SU-DHL-6 (cell line): ENCODE results near the gene RGS6.

Experiments
- H2AFZ ChIP-seq: fragments of 200-600 bp; sonication (generic); 2 replicates; pipeline ENCODE4 v1.6.1; 2014; ENCODE audit warnings: low read depth, mild to moderate bottlenecking, moderate library complexity, mixed read lengths, antibody characterized with exemption, low read length; ENCODE audit not compliant: severe bottlenecking
- H3F3A ChIP-seq: fragments of 200-600 bp; shearing (Covaris generic); 2 replicates; pipeline ENCODE4 v1.6.0; 2016; ENCODE audit warnings: antibody characterized with exemption, mild to moderate bottlenecking; ENCODE audit not compliant: insufficient read depth
- H3K27ac ChIP-seq: fragments of 200-600 bp; sonication (generic); 2 replicates; pipeline ENCODE4 v1.5.1; 2016; ENCODE audit warnings: low read depth, mild to moderate bottlenecking, low read length, moderate library complexity, mixed read lengths
- H3K27me3 ChIP-seq: fragments of 200-600 bp; sonication (generic), shearing (Covaris generic); 2 replicates; pipeline ENCODE4 v1.6.0; 2014; ENCODE audit warnings: mild to moderate bottlenecking, low read length
- H3K36me3 ChIP-seq: fragments of 200-600 bp; sonication (generic); 2 replicates; pipeline ENCODE4 v1.6.1; 2014; ENCODE audit warnings: mild to moderate bottlenecking, low read length, mixed read lengths
- H3K4me2 ChIP-seq: fragments of 300-600, 200-600 bp; shearing (Covaris generic), sonication (generic); 2 replicates; pipeline ENCODE4 v1.6.0; 2014; ENCODE audit warnings: low read length, low read depth, mild to moderate bottlenecking; ENCODE audit not compliant: poor library complexity, severe bottlenecking
- H3K4me3 ChIP-seq: fragments of 200-600 bp; sonication (generic); 2 replicates; pipeline ENCODE4 v1.5.1; 2014; ENCODE audit warnings: antibody characterized with exemption, low read length, mild to moderate bottlenecking, mixed read lengths; ENCODE audit not compliant: insufficient read depth, poor library complexity, severe bottlenecking
- H3K79me2 ChIP-seq: fragments of 200-600 bp; sonication (generic); 2 replicates; pipeline ENCODE4 v1.6.1; 2014; ENCODE audit warnings: mild to moderate bottlenecking, low read length, moderate library complexity; ENCODE audit not compliant: insufficient read depth
- H3K9ac ChIP-seq: fragments of 200-600 bp; sonication (generic); 2 replicates; pipeline ENCODE4 v1.7.0; 2014; ENCODE audit warnings: mild to moderate bottlenecking, low read length
- H3K9me2 ChIP-seq: fragments of 200-600 bp; sonication (generic); replicated peaks from 2 replicates; pipeline ENCODE4 v1.6.1; 2014; ENCODE audit warnings: low read length; ENCODE audit not compliant: insufficient read depth
- H3K9me3 ChIP-seq: fragments of 200-600 bp; sonication (generic); 2 replicates; pipeline ENCODE4 v1.6.1; 2014; ENCODE audit warnings: low read length, mixed read lengths; ENCODE audit not compliant: insufficient read depth
- H4K20me1 ChIP-seq: fragments of 200-600 bp; sonication (generic); 2 replicates; pipeline ENCODE4 v1.6.1; 2014; ENCODE audit warnings: low read depth, mild to moderate bottlenecking, antibody characterized with exemption, low read length, moderate library complexity, mixed read lengths
- EZH2phosphoT487 ChIP-seq: fragments of 200-600 bp; sonication (generic), shearing (Covaris generic); conservative IDR thresholded peaks from 2 replicates; pipeline ENCODE4 v1.6.1; 2018; ENCODE audit warnings: mild to moderate bottlenecking, antibody characterized with exemption, low read length, moderate library complexity, mixed read lengths
- TF ChIP-seq, protein P1 (sequence below): fragments of 200-600 bp; sonication (generic); IDR thresholded peaks from one replicate; pipeline ENCODE4 v1.5.1; 2017; ENCODE audit warnings: antibody characterized with exemption, mild to moderate bottlenecking, low read length, moderate library complexity; ENCODE audit not compliant: insufficient read depth, poor library complexity, severe bottlenecking

RGS6 gene

GRCh38 chr14:72499746-72500145 lies 567.5 kb downstream of the RGS6 start:
- no peaks in the 10 kb centered on the region for H3K36me3 ChIP-seq
- H3K4me2 ChIP-seq = no peak overlapping the region
- no peaks in the 10 kb centered on the region for H3K79me2 ChIP-seq
- H3K9ac ChIP-seq = no peak overlapping the region
- no peaks in the 10 kb centered on the region for H3K9me3 ChIP-seq
- H2AFZ ChIP-seq = no peak overlapping the region
- TF ChIP-seq, protein P1, sequence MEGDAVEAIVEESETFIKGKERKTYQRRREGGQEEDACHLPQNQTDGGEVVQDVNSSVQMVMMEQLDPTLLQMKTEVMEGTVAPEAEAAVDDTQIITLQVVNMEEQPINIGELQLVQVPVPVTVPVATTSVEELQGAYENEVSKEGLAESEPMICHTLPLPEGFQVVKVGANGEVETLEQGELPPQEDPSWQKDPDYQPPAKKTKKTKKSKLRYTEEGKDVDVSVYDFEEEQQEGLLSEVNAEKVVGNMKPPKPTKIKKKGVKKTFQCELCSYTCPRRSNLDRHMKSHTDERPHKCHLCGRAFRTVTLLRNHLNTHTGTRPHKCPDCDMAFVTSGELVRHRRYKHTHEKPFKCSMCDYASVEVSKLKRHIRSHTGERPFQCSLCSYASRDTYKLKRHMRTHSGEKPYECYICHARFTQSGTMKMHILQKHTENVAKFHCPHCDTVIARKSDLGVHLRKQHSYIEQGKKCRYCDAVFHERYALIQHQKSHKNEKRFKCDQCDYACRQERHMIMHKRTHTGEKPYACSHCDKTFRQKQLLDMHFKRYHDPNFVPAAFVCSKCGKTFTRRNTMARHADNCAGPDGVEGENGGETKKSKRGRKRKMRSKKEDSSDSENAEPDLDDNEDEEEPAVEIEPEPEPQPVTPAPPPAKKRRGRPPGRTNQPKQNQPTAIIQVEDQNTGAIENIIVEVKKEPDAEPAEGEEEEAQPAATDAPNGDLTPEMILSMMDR = no peak
- TF ChIP-seq EZH2phosphoT487 = no peak
- no peaks in the 10 kb centered on the region for H3K27me3 ChIP-seq
- no peaks in the 10 kb centered on the region for H3F3A ChIP-seq
- no peak overlapping the region for H3K4me3 ChIP-seq
- H4K20me1 ChIP-seq = no peaks in the 10 kb centered on the region
- H3K27ac ChIP-seq = no peak overlapping the region
- no peaks in the 10 kb centered on the region for H3K9me2 ChIP-seq

DNA sequence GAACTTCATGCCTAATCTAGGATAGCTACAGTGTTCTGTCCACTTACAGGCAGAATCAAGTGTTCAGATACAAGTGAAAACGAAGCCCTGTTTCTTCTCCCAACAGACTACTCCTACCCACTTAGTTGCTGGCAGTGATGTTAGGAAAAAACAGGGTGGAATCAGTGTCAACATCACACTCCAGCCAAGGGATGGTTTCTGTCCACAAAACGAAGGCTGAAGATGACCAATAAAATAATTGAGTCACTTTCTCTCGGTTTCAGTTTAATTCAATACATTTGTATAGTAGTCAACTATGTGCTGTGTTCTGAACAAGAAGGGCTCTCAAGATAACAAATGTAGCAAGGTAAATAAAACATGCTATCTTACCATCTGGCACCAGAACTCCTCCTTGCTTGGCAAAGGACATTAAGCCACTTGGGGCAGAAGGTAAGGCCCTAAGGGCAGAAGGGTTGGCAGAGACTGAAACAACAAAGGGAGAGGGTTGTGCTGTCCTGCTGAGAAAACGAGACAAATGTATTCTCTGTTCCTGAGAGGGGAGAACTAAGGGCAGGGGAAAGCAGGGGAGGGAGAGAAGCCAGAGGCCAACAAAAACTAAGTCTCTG lies 568.1 kb downstream of the RGS6 start:
- no peak overlapping the region for H3K4me3 ChIP-seq
- H3K9me3 ChIP-seq = no peaks in the 10 kb centered on the region
- TF ChIP-seq EZH2phosphoT487 = no peak
- TF ChIP-seq, protein P1 = no peak
- H3K4me2 ChIP-seq = no peak overlapping the region
- H4K20me1 ChIP-seq = no peaks in the 10 kb centered on the region
- H2AFZ ChIP-seq = no peak overlapping the region
- H3K27me3 ChIP-seq = no peaks in the 10 kb centered on the region
- no peaks in the 10 kb centered on the region for H3F3A ChIP-seq
- H3K9me2 ChIP-seq = no peaks in the 10 kb centered on the region
- H3K27ac ChIP-seq = no peak overlapping the region
- H3K36me3 ChIP-seq = no peaks in the 10 kb centered on the region
- H3K79me2 ChIP-seq = no peaks in the 10 kb centered on the region
- no peak overlapping the region for H3K9ac ChIP-seq

DNA sequence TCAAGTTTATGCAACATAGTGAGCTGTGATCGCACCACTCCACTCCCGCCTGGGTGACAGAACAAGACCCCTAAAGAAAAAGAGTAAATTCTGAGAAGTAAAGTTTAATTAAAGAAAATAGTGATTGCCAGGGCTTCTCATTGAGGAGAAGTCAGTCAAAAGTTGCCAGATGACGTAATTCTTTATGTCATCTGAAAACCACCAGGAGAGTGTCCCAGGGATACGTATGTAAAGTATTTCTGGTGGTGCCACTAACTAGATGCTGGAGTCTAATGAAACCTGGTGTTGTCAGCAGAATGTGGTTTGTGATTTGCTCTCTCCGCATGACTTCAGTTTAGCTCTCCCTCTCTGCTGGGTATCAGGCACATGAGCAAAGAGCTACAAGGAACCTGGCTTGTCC lies 569.2 kb downstream of the RGS6 start:
- H3F3A ChIP-seq = no peaks in the 10 kb centered on the region
- H3K4me3 ChIP-seq = no peak overlapping the region
- H3K9me2 ChIP-seq = no peaks in the 10 kb centered on the region
- no peaks in the 10 kb centered on the region for H3K36me3 ChIP-seq
- no peak overlapping the region for H2AFZ ChIP-seq
- no peak for TF ChIP-seq EZH2phosphoT487
- TF ChIP-seq, protein P1 = no peak
- no peaks in the 10 kb centered on the region for H3K27me3 ChIP-seq
- no peaks in the 10 kb centered on the region for H4K20me1 ChIP-seq
- H3K4me2 ChIP-seq = no peak overlapping the region
- no peak overlapping the region for H3K27ac ChIP-seq
- no peaks in the 10 kb centered on the region for H3K79me2 ChIP-seq
- H3K9ac ChIP-seq = no peak overlapping the region
- H3K9me3 ChIP-seq = no peaks in the 10 kb centered on the region

- Histone ChIP-seq H3K9ac (no peak overlapping the region), H3K9me2 (no peaks in the 10 kb centered on the region), H3K79me2 (no peaks in the 10 kb centered on the region), H3K9me3 (no peaks in the 10 kb centered on the region), H3K36me3 (no peaks in the 10 kb centered on the region), H3K4me2 (no peak overlapping the region), H4K20me1 (no peaks in the 10 kb centered on the region), H3K27ac (no peak overlapping the region), H3F3A (no peaks in the 10 kb centered on the region), H2AFZ (no peak overlapping the region), H3K27me3 (no peaks in the 10 kb centered on the region), H3K4me3 (no peak overlapping the region)
- TF ChIP-seq EZH2phosphoT487 = no peak
Observed at GRCh38 chr14:72503271-72503670, 571.0 kb downstream of the RGS6 start.
